ENCODE data around the gene TUBA1B. TPM values are rescaled to one million over a fixed set of nuclear protein-coding genes. Genes with fewer than 3 reads are reported as not detected.
"Not testable (repeated sequence)": the region's sequence is repeated elsewhere in the genome, so short reads cannot be mapped to it uniquely, and the experiment has no call there.

TUBA1B gene
- total RNA-seq, 6 donors from 2014 or later, result 87.0 to 764 (median 397) TPM

DNA sequence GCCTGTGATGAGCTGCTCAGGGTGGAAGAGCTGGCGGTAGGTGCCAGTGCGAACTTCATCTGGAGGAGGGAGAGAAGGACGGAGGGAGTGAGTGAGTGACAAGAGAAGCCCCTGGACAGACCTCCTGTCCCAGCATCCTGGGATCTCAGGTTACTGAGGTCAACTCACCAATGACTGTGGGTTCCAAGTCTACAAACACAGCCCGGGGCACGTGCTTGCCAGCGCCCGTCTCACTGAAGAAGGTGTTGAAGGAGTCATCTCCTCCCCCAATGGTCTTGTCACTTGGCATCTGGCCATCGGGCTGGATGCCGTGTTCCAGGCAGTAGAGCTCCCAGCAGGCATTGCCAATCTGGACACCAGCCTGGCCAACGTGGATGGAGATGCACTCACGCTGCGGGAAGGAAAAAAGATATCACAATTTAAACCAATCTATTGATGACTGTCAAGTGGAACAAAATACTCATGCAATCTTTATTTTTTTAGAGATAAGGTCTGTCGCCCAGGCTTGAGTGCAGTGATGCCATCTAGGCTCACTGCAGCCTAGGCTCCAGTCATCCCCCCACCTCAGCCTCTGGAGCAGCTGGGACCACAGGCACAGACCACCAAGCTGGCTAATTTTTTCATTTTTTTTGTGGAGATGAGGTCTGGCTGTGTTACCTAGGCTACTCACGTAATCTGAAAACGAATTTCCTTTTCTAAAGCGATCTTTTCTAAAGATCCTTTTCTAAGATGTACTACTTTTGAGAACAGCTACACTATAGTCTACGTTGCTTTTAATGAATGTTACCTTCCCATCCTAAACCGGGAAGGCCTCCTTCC lies 1.7 kb downstream of the TUBA1B start:
- Histone ChIP-seq H3K27ac (peak overlapping the region; percentile 99 to 100 (median 99)), H3K4me3 (peak overlapping the region; percentile 35 to 98 (median 80)), H3K36me3 (peaks cover 15 to 32% (median 20%) of the 10 kb centered on the region in 4 donors), H3K27me3 (no peaks in the 10 kb centered on the region), H3K4me1 (peaks cover 27 to 35% (median 28%) of the 10 kb centered on the region in 4 donors), H3K9me3 (no peaks in the 10 kb centered on the region)
- ATAC-seq (ENCODE audit: low FRiP score in 2 of 2) (no peak), DNase-seq (no peak)
- WGBS, 2 donors, result 47 to 48% methylated on average over 18 of the region's 18 CpGs
- no peak for TF ChIP-seq POLR2AphosphoS5 (IDR thresholded peaks at IDR 0.05)
- TF ChIP-seq EP300 (IDR thresholded peaks at IDR 0.05), result no peak
- TF ChIP-seq POLR2A (IDR thresholded peaks at IDR 0.05), result no peak
- TF ChIP-seq, protein P1, sequence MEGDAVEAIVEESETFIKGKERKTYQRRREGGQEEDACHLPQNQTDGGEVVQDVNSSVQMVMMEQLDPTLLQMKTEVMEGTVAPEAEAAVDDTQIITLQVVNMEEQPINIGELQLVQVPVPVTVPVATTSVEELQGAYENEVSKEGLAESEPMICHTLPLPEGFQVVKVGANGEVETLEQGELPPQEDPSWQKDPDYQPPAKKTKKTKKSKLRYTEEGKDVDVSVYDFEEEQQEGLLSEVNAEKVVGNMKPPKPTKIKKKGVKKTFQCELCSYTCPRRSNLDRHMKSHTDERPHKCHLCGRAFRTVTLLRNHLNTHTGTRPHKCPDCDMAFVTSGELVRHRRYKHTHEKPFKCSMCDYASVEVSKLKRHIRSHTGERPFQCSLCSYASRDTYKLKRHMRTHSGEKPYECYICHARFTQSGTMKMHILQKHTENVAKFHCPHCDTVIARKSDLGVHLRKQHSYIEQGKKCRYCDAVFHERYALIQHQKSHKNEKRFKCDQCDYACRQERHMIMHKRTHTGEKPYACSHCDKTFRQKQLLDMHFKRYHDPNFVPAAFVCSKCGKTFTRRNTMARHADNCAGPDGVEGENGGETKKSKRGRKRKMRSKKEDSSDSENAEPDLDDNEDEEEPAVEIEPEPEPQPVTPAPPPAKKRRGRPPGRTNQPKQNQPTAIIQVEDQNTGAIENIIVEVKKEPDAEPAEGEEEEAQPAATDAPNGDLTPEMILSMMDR (IDR thresholded peaks at IDR 0.05), result no peak

DNA sequence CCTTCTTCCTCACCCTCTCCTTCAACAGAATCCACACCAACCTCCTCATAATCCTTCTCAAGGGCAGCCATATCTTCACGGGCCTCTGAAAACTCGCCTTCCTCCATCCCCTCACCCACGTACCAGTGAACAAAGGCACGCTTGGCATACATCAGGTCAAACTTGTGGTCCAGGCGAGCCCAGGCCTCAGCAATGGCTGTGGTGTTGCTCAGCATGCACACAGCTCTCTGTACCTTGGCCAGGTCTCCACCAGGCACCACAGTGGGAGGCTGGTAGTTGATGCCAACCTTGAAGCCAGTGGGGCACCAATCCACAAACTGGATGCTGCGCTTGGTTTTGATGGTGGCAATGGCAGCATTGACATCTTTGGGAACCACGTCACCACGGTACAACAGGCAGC lies 3.2 kb downstream of the TUBA1B start:
- ATAC-seq (ENCODE audit: low FRiP score in 2 of 2); H3K4me3 ChIP-seq; H3K9me3 ChIP-seq; H3K27me3 ChIP-seq; H3K27ac ChIP-seq; DNase-seq: not testable (repeated sequence)
- H3K36me3 ChIP-seq, result peaks cover 15 to 32% (median 20%) of the 10 kb centered on the region in 4 donors
- H3K4me1 ChIP-seq, result peaks cover 27 to 35% (median 28%) of the 10 kb centered on the region in 4 donors
- 89 to 98% methylated on average over 4 to 8 of the region's 8 CpGs for WGBS, 2 donors

DNA sequence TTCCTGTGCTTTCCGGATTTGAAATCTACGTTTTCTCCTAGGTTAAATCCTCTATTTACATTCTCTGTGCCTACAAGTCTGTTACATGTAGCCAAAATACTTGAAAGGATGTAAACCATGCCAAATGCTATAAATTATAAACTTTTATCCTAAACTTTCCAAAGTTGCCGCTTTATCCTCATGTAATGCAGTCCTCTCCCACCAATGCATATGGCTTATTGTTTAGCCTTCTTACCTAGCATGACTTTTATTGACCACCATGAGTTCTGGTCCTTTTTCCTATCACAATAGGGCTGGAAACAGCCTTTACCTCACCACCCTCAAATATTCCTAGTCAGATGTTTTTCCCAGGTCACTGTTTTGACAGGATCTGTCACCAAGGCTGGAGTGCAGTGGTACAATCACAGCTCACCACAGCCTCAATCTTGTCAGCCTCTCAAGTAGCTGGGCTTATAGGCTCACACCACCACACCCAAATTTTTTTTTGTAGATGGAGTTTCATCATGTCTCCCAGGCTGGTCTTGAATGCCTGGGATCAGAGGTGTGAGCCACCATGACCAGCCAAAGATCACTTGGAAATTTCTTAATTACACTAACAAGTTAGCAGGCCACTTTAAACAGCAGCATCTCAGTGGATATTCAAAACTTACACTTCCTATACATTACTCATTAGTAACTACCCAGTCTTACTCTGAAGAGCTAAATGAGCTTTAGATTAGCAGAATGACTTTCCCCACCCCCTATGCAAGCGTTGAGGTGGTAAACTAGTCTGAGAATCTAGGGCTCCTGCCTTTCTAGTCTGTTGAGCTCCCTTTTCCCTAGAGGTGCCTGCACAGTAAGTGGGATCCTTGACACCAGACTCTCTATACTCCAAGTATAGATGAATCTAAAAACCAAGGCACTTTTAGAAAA lies 4.1 kb downstream of the TUBA1B start:
- WGBS, 2 donors, result 90 to 91% methylated on average over 4 of the region's 4 CpGs
- TF ChIP-seq POLR2AphosphoS5 (IDR thresholded peaks at IDR 0.05) (no peak), POLR2A (IDR thresholded peaks at IDR 0.05) (no peak), EP300 (IDR thresholded peaks at IDR 0.05) (no peak)
- TF ChIP-seq, protein P1 (IDR thresholded peaks at IDR 0.05), result no peak

DNA sequence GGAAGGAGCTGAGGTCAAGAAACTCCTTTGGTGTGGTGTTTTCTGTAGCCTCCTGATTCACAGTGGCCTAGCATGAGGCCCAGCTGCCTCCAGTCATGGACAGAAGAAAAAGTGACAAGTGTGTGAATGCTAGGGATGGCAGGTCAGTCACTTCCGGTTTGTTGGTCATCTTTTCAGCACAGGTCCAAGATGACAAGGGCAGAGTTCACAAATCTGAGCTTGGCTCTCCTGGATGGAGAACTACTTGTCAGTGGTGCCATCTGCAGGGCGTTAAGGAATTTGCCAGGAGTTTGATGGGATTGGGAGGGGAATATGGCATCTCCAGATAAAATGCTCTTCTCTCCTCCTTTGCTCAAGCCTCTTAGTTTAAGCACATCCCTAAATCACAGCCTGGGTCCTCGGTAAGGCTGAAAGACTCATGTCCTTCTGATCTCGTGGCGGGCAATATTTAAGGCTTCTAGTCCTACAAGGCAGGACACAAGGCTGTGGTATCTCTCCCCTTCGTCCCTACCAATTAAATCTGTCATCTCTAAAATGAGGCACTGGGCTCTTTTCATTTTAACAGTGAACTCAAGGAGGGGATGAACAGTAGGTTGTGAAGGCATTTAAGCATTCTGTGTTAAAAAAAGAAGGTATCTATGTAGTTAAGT lies 10.0 kb downstream of the TUBA1B start:
- ATAC-seq (ENCODE audit: low FRiP score in 2 of 2) (peak; percentile 66 to 85), DNase-seq (peak in 1 of 2 donors; percentile 49)
- no peaks in the 10 kb centered on the region for H3K36me3 ChIP-seq
- no peaks in the 10 kb centered on the region for H3K9me3 ChIP-seq
- H3K27ac ChIP-seq, result no peak overlapping the region
- no peak overlapping the region for H3K4me3 ChIP-seq
- no peaks in the 10 kb centered on the region for H3K4me1 ChIP-seq
- TF ChIP-seq, protein P1 (IDR thresholded peaks at IDR 0.05), result peak; percentile 35 to 66 (median 50)
- TF ChIP-seq POLR2AphosphoS5 (IDR thresholded peaks at IDR 0.05) (peak in 1 of 2 donors; percentile 29), EP300 (IDR thresholded peaks at IDR 0.05) (no peak)
- H3K27me3 ChIP-seq, result no peaks in the 10 kb centered on the region
- WGBS, 2 donors, result 25 to 32% methylated on average over 6 of the region's 6 CpGs

More for the DNA sequence above, 4.1 kb downstream of the TUBA1B start:
- H3K27ac ChIP-seq, result no peak overlapping the region
- peaks cover 18 to 26% (median 20%) of the 10 kb centered on the region in 4 donors for H3K4me1 ChIP-seq
- ATAC-seq (ENCODE audit: low FRiP score in 2 of 2) (no peak), DNase-seq (no peak)
- no peak overlapping the region for H3K4me3 ChIP-seq
- no peaks in the 10 kb centered on the region for H3K27me3 ChIP-seq
- peaks cover 15 to 32% (median 20%) of the 10 kb centered on the region in 4 donors for H3K36me3 ChIP-seq
- no peaks in the 10 kb centered on the region for H3K9me3 ChIP-seq

Measured in upper lobe of left lung (tissue), 6 donors.